ENCODE results near the gene NDRG4.

GRCh38 chr16:58472266-58472665, 27.7 kb upstream of the NDRG4 start:
- TF ChIP-seq POLR2A (IDR thresholded peaks at IDR 0.05): no peak
- TF ChIP-seq CTCF (IDR thresholded peaks at IDR 0.05): no peak
